Gastrocnemius medialis (tissue), 4 donors: ENCODE measurements around the gene SLC43A3. TPM values are rescaled to one million over a fixed set of nuclear protein-coding genes. Genes with fewer than 3 reads are reported as not detected.
A peak's percentile ranks its signal among the peaks of the same experiment; 100 is the strongest.

Experiments used
- ATAC-seq, 2 donors: fragments of 150-250 bp; one replicate each; pipeline ENCODE4 v1.9.1; 2016
- DNase-seq, 2 donors: peaks; one replicate each; pipeline ENCODE4 v3.0.0-alpha.2; 2019
- H3K27ac ChIP-seq, 4 donors: fragments of 200-600 bp; sonication (generic); 1 replicate in 1 of 4; 2 replicates in 3 of 4; pipeline ENCODE4 v1.5.1; 2016 to 2018; ENCODE audit warnings: mild to moderate bottlenecking in 2 of 4, moderate library complexity in 1 of 4
- H3K27me3 ChIP-seq, 3 donors: fragments of 200-600 bp; sonication (generic) in 2 of 3; 1 replicate in 1 of 3; 2 replicates in 2 of 3; pipeline versions ENCODE4 v1.5.1 to v1.6.0; 2016 to 2019; ENCODE audit warnings: mild to moderate bottlenecking in 1 of 3, moderate library complexity in 1 of 3
- H3K36me3 ChIP-seq, 2 donors: fragments of 200-600 bp; sonication (generic) in 1 of 2; one replicate each; pipeline ENCODE4 v1.5.1; 2017 to 2018
- H3K4me1 ChIP-seq, 2 donors: fragments of 200-600 bp; sonication (generic) in 1 of 2; one replicate each; pipeline ENCODE4 v1.5.1; 2016 to 2017; ENCODE audit warnings: mild to moderate bottlenecking in 2 of 2
- H3K4me3 ChIP-seq, 4 donors: fragments of 200-600 bp; sonication (generic) in 3 of 4; 1 replicate in 1 of 4; 2 replicates in 3 of 4; pipeline ENCODE4 v1.5.1; 2016 to 2019; ENCODE audit warnings: mild to moderate bottlenecking in 2 of 4
- H3K9me3 ChIP-seq, 3 donors: fragments of 200-600 bp; sonication (generic) in 2 of 3; 1 replicate in 1 of 3; 2 replicates in 2 of 3; pipeline ENCODE4 v1.5.1; 2016 to 2019
- POLR2A ChIP-seq, 2 donors: fragments of 450-650 bp; IDR thresholded peaks; one replicate each; pipeline ENCODE4 v1.6.1; 2017; ENCODE audit warnings: antibody characterized with exemption in 2 of 2, mild to moderate bottlenecking in 2 of 2, moderate library complexity in 2 of 2
- in situ Hi-C, 4 donors: fragments of 200-750 bp; cut with MboI; loops; one replicate each; pipeline versions ENCODE4 v1.15.0 to v1.8.0; 2017; ENCODE audit warnings: low sequenced_read_pairs in 4 of 4
- intact Hi-C: fragments of 100-400 bp; cut with DNase I; formaldehyde crosslinking; loops from one replicate; pipeline ENCODE4 v1.15.1; 2023; ENCODE audit warnings: low total_unique reads
- total RNA-seq, 4 donors: library from RNA; depleted of rRNA; stranded (reverse); fragments of >200 nt; gene quantifications; one replicate each; pipeline versions ENCODE4 v1.1.0 to v1.2.3, GENCODE V29; 2016
- TF ChIP-seq, protein P1 (sequence below), 5 experiments: fragments of 450-650 bp in 3 of 5; fragments of 200-600 bp in 2 of 5; sonication (generic) in 2 of 5; IDR thresholded peaks in 4 of 5; conservative IDR thresholded peaks in 1 of 5; 1 replicate in 4 of 5; 2 replicates in 1 of 5; pipeline ENCODE4 v1.5.1; 2016 to 2019; ENCODE audit warnings: antibody characterized with exemption in 5 of 5, mild to moderate bottlenecking in 3 of 5, moderate library complexity in 3 of 5

Gene SLC43A3
- total RNA-seq, result 10 to 100 TPM; 13.9 to 22.5 (median 20.3) TPM

DNA sequence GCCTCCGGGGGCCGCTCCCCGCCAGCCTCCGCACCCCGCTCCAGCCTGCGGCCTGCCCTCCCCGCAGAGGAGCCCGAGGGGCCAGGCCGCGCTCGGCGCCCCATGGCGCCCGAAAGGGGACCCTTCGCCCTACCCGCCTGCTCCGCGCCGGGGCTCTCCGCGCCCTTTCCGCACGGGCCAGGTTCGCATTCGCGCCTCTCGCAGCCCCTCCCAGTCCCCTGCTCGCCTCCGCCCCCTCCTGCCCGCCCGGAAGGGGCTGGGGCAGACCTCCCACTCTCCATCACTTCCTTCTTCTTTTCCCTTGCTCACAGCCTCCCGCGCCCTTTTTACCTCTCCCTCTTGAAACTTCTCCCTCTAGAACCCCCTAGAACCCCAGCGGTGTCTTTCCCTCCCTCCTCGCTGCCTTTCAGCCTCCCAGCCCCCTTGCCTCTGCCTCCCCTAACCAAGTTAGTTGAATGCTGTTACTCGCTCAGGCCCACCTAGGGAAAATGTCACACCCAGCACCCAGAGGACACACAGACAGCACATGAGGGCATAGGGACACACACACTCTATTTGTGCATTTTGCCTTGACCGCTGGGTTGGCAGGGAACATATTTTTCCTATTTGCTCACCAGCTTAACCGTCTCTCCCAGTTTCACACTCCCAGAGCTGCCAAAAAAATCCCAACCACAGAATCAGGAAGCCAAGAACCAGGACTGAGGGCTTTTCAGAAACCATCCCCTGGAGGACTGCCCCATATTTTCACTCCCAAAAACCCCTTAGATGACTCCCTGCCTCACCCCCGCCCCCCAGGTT is at the start of gene SLC43A3:
Gene SLC43A3 (minus strand): TSS at position 193 of the 798 bp plus-strand sequence. CDS start 949 bp downstream, outside the sequence.
- H3K27ac ChIP-seq, result peak within 1 kb of the TSS; percentile 83 to 93 (median 84)
- H3K4me1 ChIP-seq, result peaks cover 37 to 41% of the 10 kb centered on the region in 2 donors
- TF ChIP-seq, protein P1, sequence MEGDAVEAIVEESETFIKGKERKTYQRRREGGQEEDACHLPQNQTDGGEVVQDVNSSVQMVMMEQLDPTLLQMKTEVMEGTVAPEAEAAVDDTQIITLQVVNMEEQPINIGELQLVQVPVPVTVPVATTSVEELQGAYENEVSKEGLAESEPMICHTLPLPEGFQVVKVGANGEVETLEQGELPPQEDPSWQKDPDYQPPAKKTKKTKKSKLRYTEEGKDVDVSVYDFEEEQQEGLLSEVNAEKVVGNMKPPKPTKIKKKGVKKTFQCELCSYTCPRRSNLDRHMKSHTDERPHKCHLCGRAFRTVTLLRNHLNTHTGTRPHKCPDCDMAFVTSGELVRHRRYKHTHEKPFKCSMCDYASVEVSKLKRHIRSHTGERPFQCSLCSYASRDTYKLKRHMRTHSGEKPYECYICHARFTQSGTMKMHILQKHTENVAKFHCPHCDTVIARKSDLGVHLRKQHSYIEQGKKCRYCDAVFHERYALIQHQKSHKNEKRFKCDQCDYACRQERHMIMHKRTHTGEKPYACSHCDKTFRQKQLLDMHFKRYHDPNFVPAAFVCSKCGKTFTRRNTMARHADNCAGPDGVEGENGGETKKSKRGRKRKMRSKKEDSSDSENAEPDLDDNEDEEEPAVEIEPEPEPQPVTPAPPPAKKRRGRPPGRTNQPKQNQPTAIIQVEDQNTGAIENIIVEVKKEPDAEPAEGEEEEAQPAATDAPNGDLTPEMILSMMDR (IDR thresholded peaks at IDR 0.05 in 4 of 5, conservative IDR thresholded peaks at IDR 0.05 in 1 of 5), result peak in 1 of 5 experiments; percentile 3
- peak; percentile 50 to 51 for TF ChIP-seq POLR2A (IDR thresholded peaks at IDR 0.05)
- peak; percentile 44 to 64 for DNase-seq
- H3K4me3 ChIP-seq, result peak within 1 kb of the TSS; percentile 51 to 70 (median 54)
- peak; percentile 59 to 67 for ATAC-seq
- no peaks in the 10 kb centered on the region for H3K36me3 ChIP-seq
- no peaks in the 10 kb centered on the region for H3K9me3 ChIP-seq
- intact Hi-C loops, result no loop called here
- in situ Hi-C loops, result no loop called here
- H3K27me3 ChIP-seq, result peaks cover 0 to 3% (median 0%) of the 10 kb centered on the region in 3 donors

DNA sequence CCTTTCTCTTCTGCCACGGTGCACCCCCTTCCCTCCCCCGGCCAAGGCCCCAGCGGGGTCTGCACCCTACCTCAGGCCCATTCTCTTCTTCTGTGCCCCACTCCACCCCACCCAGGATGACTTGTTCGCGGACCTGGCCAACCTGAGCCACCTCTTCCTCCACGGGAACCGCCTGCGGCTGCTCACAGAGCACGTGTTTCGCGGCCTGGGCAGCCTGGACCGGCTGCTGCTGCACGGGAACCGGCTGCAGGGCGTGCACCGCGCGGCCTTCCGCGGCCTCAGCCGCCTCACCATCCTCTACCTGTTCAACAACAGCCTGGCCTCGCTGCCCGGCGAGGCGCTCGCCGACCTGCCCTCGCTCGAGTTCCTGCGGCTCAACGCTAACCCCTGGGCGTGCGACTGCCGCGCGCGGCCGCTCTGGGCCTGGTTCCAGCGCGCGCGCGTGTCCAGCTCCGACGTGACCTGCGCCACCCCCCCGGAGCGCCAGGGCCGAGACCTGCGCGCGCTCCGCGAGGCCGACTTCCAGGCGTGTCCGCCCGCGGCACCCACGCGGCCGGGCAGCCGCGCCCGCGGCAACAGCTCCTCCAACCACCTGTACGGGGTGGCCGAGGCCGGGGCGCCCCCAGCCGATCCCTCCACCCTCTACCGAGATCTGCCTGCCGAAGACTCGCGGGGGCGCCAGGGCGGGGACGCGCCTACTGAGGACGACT is 49.3 kb upstream of the SLC43A3 start:
- peak in 1 of 2 donors; percentile 57 for DNase-seq
- Histone ChIP-seq H3K27ac (peak overlapping the region; percentile 67 to 80 (median 75)), H3K4me3 (peak overlapping the region; percentile 64 to 75 (median 70)), H3K36me3 (no peaks in the 10 kb centered on the region), H3K27me3 (no peaks in the 10 kb centered on the region), H3K9me3 (no peaks in the 10 kb centered on the region), H3K4me1 (peaks cover 7 to 9% of the 10 kb centered on the region in 2 donors)
- ATAC-seq, result peak; percentile 74 to 81
- in situ Hi-C loops, result loop anchor here in 1 of 4 donors (25.0 kb wide), 1 partner anchor 139 kb away; the partner anchor contains the start of genes P2RX3 and SSRP1
- intact Hi-C loops, result loop anchor here (2.0 kb wide), 1 partner anchor 17 kb away; no protein-coding TSS in a partner anchor
- TF ChIP-seq POLR2A (IDR thresholded peaks at IDR 0.05), result no peak
- TF ChIP-seq, protein P1 (IDR thresholded peaks at IDR 0.05 in 4 of 5, conservative IDR thresholded peaks at IDR 0.05 in 1 of 5), result no peak

DNA sequence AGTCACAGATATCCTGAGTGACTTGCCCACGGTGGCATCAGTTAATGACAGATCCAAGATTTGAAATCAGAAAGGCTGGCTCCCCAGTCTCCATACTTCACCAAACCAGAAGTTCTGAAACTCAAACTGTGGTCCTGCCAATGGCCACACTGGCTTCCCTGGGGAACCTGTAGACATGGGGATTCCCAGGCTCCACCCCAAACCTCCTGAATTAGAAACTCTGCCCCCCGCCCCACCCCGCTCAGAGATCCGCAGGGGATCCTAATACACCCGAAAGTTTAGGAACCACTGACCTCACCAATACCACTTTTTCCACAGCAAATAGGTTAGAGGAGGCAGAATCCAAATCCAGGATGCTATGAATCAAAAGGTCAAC is 48.7 kb upstream of the SLC43A3 start:
- ATAC-seq (no peak), DNase-seq (no peak)
- Histone ChIP-seq H3K36me3 (no peaks in the 10 kb centered on the region), H3K27me3 (no peaks in the 10 kb centered on the region), H3K4me1 (peaks cover 7 to 9% of the 10 kb centered on the region in 2 donors), H3K27ac (peak overlapping the region in 1 of 4 donors; percentile 73), H3K9me3 (no peaks in the 10 kb centered on the region), H3K4me3 (peak overlapping the region; percentile 64 to 75 (median 70))
- intact Hi-C loops, result loop anchor here (2.0 kb wide), 1 partner anchor 17 kb away; no protein-coding TSS in a partner anchor
- in situ Hi-C loops, result loop anchor here in 1 of 4 donors (25.0 kb wide), 1 partner anchor 138 kb away; the partner anchor contains the start of genes P2RX3 and SSRP1
- TF ChIP-seq, protein P1 (IDR thresholded peaks at IDR 0.05 in 4 of 5, conservative IDR thresholded peaks at IDR 0.05 in 1 of 5), result no peak
- no peak for TF ChIP-seq POLR2A (IDR thresholded peaks at IDR 0.05)

DNA sequence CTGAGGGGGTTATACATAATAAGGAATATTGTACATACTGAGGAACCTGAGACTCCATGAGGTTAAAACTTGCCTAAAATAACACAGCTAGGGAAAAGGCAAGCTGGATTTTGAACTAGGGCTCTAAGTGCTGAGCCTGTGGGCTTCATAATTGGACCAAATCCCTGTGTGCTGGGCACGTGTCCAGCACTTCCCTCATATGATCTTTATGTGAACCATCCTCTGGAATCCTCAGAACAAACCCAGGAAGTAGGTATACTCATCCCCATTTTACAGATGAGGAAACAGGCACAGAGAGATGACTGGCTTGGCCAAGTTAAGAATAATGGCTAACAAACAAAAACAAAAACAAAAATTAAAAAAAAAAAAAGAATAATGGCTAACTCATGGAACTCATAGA is 48.3 kb upstream of the SLC43A3 start:
- no peak overlapping the region for H3K4me3 ChIP-seq
- intact Hi-C loops (no loop called here), in situ Hi-C loops (loop anchor here in 1 of 4 donors (25.0 kb wide), 1 partner anchor 138 kb away; the partner anchor contains the start of genes P2RX3 and SSRP1)
- DNase-seq, result no peak
- no peaks in the 10 kb centered on the region for H3K36me3 ChIP-seq
- no peak for ATAC-seq
- H3K27ac ChIP-seq, result no peak overlapping the region
- TF ChIP-seq, protein P1 (IDR thresholded peaks at IDR 0.05 in 4 of 5, conservative IDR thresholded peaks at IDR 0.05 in 1 of 5), result no peak
- TF ChIP-seq POLR2A (IDR thresholded peaks at IDR 0.05), result no peak
- no peaks in the 10 kb centered on the region for H3K9me3 ChIP-seq
- no peaks in the 10 kb centered on the region for H3K27me3 ChIP-seq
- peaks cover 7 to 9% of the 10 kb centered on the region in 2 donors for H3K4me1 ChIP-seq
